Measurements from ENCODE around the gene ARIH1.

DNA sequence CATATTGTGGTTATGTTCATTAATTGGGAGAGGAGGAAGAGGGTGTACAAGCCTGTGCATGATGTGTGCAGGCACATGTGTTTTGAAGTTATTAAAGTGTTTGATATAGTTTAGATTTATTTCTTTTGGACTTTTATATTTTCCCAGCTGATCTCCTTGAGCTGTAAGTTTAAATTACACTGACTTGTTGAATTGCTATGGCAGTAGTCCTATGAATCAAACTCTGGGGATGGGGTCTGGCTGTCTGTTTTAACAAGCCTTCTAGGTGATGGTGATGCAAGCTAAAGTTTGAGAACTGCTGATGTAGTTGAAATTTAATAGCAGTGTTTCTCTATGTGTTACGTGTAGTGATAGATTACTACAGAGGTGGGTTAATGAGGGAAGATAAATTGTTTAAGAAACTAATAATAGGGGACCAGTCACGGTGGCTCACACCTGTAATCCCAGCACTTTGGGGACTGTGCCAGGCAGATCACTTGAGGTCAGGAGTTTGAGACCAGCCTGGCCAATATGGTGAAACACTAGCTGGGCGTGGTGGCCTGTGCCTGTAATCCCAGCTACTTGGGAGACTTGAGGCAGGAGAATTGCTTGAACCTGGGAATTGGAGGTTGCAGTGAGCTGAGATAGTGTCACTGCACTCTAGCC, 7.0 kb downstream of the ARIH1 start:
- TF ChIP-seq, protein P1, sequence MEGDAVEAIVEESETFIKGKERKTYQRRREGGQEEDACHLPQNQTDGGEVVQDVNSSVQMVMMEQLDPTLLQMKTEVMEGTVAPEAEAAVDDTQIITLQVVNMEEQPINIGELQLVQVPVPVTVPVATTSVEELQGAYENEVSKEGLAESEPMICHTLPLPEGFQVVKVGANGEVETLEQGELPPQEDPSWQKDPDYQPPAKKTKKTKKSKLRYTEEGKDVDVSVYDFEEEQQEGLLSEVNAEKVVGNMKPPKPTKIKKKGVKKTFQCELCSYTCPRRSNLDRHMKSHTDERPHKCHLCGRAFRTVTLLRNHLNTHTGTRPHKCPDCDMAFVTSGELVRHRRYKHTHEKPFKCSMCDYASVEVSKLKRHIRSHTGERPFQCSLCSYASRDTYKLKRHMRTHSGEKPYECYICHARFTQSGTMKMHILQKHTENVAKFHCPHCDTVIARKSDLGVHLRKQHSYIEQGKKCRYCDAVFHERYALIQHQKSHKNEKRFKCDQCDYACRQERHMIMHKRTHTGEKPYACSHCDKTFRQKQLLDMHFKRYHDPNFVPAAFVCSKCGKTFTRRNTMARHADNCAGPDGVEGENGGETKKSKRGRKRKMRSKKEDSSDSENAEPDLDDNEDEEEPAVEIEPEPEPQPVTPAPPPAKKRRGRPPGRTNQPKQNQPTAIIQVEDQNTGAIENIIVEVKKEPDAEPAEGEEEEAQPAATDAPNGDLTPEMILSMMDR (IDR thresholded peaks at IDR 0.05) = no peak
- TF ChIP-seq POLR2A (IDR thresholded peaks at IDR 0.05) = no peak
